Measurements from ENCODE around the gene PDLIM4.

DNA sequence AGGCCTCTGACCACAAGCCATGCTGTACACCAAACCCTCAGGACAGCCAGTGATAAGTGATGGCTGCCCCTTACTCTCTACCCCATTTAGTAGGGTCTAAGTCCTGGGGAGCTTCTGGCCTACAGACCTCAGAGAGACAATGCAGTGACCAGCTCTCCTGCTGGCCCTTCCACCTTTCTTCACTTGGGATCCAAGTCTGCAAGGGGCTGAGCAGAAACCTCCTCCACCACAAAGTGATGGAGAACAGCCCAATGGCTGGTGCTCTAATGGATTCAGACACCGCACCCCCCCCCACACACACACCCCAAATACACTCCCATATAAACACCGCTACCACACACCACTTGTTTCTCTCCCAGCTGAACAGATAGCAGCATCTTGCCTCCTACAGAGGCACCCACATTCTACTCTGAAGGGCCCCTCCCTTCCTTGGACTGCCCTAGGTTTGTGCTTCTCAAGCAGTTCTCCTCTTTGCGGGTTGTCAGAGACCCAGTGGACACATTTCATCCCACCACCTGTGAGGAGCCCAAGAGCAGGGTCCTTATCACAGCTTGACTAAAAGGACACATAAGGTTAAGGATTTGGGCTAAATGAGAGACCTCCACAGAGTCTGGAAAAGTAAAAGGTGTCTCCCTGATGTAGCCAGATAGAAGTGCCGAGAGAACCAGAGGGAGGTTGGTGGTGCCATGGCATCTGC, 1.3 kb upstream of the PDLIM4 start:
- TF ChIP-seq, protein P1, sequence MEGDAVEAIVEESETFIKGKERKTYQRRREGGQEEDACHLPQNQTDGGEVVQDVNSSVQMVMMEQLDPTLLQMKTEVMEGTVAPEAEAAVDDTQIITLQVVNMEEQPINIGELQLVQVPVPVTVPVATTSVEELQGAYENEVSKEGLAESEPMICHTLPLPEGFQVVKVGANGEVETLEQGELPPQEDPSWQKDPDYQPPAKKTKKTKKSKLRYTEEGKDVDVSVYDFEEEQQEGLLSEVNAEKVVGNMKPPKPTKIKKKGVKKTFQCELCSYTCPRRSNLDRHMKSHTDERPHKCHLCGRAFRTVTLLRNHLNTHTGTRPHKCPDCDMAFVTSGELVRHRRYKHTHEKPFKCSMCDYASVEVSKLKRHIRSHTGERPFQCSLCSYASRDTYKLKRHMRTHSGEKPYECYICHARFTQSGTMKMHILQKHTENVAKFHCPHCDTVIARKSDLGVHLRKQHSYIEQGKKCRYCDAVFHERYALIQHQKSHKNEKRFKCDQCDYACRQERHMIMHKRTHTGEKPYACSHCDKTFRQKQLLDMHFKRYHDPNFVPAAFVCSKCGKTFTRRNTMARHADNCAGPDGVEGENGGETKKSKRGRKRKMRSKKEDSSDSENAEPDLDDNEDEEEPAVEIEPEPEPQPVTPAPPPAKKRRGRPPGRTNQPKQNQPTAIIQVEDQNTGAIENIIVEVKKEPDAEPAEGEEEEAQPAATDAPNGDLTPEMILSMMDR (IDR thresholded peaks at IDR 0.05): no peak
- TF ChIP-seq POLR2A (IDR thresholded peaks at IDR 0.05): no peak
- TF ChIP-seq EP300 (IDR thresholded peaks at IDR 0.05): no peak
